ENCODE measurements around the gene OR2T3. TPM values are rescaled to one million over a fixed set of nuclear protein-coding genes. Genes with fewer than 3 reads are reported as not detected.
"Not testable (repeated sequence)": the region's sequence is repeated elsewhere in the genome, so short reads cannot be mapped to it uniquely, and the experiment has no call there.

Gene OR2T3, protein sequence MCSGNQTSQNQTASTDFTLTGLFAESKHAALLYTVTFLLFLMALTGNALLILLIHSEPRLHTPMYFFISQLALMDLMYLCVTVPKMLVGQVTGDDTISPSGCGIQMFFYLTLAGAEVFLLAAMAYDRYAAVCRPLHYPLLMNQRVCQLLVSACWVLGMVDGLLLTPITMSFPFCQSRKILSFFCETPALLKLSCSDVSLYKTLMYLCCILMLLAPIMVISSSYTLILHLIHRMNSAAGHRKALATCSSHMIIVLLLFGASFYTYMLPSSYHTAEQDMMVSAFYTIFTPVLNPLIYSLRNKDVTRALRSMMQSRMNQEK
- total RNA-seq: under 1 TPM in 2 of 8 experiments, not detected in 6; 0.38 to 0.80 TPM

DNA sequence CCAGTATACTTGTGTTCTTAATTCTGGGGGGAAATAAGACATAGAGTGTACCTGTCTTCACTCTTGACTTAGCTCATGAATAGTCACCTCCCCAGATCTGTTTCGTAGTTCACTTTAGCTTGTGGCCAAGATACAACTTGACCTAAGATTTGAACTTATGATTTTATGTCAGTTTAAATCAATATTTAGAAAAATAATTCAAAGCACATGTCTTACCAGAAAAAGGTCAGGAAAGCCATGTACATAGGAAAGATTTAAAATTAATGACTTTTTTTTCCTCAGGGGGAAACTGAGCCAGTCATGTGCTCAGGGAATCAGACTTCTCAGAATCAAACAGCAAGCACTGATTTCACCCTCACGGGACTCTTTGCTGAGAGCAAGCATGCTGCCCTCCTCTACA, at the start of gene OR2T3:
Gene OR2T3, plus strand, starts transcription at position 301 of the 400 bp plus-strand sequence. Its CDS starts 0 bp downstream, at position 301.
- in situ Hi-C loops (cut with MboI; ENCODE audit: low pct_unique_long_range_greater_than_20kb in 2 of 9, low sequenced_read_pairs in 9 of 9, unreplicated experiment in 9 of 9); H3K4me1 ChIP-seq (replicated peaks in 1 of 2); H3K4me3 ChIP-seq; ATAC-seq (replicated peaks in 6 of 8); H3K27ac ChIP-seq: not testable (repeated sequence)
- WGBS, 10 experiments: 36 to 50% (median 40%) methylated on average over 1 to 2 of the region's 2 CpGs; no CpG with 5 or more reads in 7 of the 10 experiments

DNA sequence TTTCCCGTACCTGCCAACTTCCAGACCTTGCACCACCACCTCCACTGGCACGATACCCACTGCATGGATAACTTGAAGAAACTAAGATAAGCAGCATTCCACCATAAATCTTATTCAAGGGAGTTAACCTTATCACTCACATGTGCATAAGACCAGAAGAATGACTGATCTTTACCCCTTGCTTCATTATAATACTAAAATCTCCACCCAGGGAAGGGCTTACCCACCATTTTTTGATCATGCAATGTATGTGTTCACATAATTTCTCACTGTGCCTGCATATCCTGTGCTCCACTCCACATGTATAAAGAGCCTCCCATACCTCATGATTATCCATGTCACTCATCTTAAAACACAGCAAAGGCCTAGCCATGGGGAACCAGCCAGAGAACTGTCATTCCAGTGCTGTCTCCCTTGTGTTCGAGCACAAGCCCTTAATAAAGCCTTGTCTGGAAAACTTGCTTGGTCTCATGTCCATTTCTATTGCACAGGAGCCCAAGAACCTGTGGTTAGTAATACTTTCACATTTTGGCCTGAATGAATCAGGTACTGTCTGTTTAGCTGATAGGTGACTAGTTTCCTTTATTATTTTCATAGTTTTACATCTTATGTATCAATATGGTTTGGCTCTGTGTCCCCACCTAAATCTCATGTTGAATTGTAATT, 45.5 kb upstream of the OR2T3 start:
- in situ Hi-C loops (cut with MboI; ENCODE audit: low pct_unique_long_range_greater_than_20kb in 2 of 9, low sequenced_read_pairs in 9 of 9, unreplicated experiment in 9 of 9); H3K4me1 ChIP-seq (replicated peaks in 1 of 2); H3K27ac ChIP-seq; H3K4me3 ChIP-seq: not testable (repeated sequence)
- peak in 2 of 8 experiments; percentile 86 to 93 for ATAC-seq (replicated peaks in 6 of 8)
- WGBS, 10 experiments: 0 to 61% (median 24%) methylated on average over 1 to 3 of the region's 3 CpGs; no CpG with 5 or more reads in 4 of the 10 experiments

- H3K4me1 ChIP-seq (replicated peaks in 1 of 2); H3K4me3 ChIP-seq; H3K27ac ChIP-seq; ATAC-seq (replicated peaks in 6 of 8); in situ Hi-C loops (cut with MboI; ENCODE audit: low pct_unique_long_range_greater_than_20kb in 2 of 9, low sequenced_read_pairs in 9 of 9, unreplicated experiment in 9 of 9): not testable (repeated sequence)
- 22 to 70% (median 48%) methylated on average over 2 to 3 of the region's 3 CpGs; no CpG with 5 or more reads in 2 of the 10 experiments for WGBS, 10 experiments
These were observed 45.0 kb upstream of the OR2T3 start for GRCh38 chr1:248428192-248428533.

DNA sequence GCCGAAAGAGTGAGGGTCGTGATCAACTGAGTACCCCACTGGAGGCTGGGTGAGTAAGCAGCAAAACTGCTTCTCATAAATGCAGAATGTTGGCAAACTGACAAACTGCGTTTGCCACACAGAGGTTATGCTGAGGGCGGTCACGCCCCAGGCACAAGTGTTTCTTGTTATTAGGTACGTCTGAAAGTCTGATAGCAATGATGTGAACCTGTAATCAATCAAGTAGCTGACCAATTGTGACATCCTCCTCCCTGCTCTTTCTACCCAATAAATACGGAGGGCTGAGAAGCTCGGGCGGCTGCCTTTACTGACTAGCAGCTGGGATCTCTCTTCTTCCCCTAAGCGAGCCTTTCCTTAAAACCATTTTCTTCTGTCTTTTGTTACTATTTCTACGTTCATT, 41.5 kb upstream of the OR2T3 start:
- WGBS, 10 experiments: 0 to 80% (median 33%) methylated on average over 1 to 7 of the region's 11 CpGs; no CpG with 5 or more reads in 3 of the 10 experiments
- ATAC-seq (replicated peaks in 6 of 8); H3K4me1 ChIP-seq (replicated peaks in 1 of 2); in situ Hi-C loops (cut with MboI; ENCODE audit: low pct_unique_long_range_greater_than_20kb in 2 of 9, low sequenced_read_pairs in 9 of 9, unreplicated experiment in 9 of 9); H3K27ac ChIP-seq; H3K4me3 ChIP-seq: not testable (repeated sequence)

DNA sequence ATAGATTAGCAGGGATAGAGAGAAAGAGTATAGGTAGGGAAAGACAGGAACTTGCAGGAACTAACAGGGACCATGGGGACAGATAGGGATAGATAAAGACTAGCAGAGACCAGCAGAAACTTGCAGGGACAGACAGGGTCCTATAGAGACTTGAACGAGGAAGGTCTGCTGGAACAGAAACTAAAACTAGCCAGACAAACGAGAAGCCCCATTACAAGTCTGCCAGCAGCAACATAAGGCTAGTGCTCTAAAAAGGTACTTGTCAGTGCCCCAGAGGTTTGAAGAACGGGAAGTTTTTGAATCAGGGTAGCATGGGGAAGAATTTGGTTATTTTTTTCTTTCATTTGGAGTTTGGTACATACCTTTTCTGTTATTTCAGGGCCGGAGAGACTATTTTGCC, 41.0 kb upstream of the OR2T3 start:
- in situ Hi-C loops (cut with MboI; ENCODE audit: low pct_unique_long_range_greater_than_20kb in 2 of 9, low sequenced_read_pairs in 9 of 9, unreplicated experiment in 9 of 9); ATAC-seq (replicated peaks in 6 of 8): not testable (repeated sequence)
- WGBS, 10 experiments: 0 to 53% (median 24%) methylated on average over 1 to 3 of the region's 4 CpGs; no CpG with 5 or more reads in 2 of the 10 experiments

GRCh38 chr1:248433811-248434415, 39.2 kb upstream of the OR2T3 start:
- WGBS, 10 experiments: 72 to 86% methylated on average over 6 to 7 of the region's 38 CpGs; no CpG with 5 or more reads in 8 of the 10 experiments
- ATAC-seq (replicated peaks in 6 of 8); H3K4me1 ChIP-seq (replicated peaks in 1 of 2); H3K4me3 ChIP-seq; H3K27ac ChIP-seq; in situ Hi-C loops (cut with MboI; ENCODE audit: low pct_unique_long_range_greater_than_20kb in 2 of 9, low sequenced_read_pairs in 9 of 9, unreplicated experiment in 9 of 9): not testable (repeated sequence)

More for the DNA sequence above, 41.0 kb upstream of the OR2T3 start:
- not testable (repeated sequence) for H3K27ac ChIP-seq; H3K4me3 ChIP-seq; H3K4me1 ChIP-seq (replicated peaks in 1 of 2)

DNA sequence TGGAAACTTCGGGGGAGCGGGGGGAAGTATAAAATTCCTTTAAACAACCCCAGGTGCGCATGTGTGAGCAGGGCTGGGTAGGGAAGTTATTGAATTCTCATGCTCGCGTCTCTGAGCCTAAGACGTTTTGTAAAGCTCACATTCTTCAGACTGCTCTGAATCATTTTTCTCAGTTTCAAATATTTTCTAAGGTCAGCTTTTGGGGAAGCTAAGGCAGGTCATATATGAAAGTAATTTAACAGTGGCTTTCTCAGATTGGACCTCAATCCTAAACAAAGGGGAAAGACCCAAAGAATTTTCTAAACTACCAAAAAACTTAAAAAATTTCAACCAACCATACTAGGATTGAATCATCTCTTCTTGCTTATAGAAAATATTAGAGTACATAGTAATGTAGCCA, 38.2 kb upstream of the OR2T3 start:
- H3K4me3 ChIP-seq; ATAC-seq (replicated peaks in 6 of 8); in situ Hi-C loops (cut with MboI; ENCODE audit: low pct_unique_long_range_greater_than_20kb in 2 of 9, low sequenced_read_pairs in 9 of 9, unreplicated experiment in 9 of 9); H3K4me1 ChIP-seq (replicated peaks in 1 of 2); H3K27ac ChIP-seq: not testable (repeated sequence)
- WGBS, 10 experiments: no CpG with 5 or more reads among the region's 6 CpGs

GRCh38 chr1:248436303-248436702, 36.8 kb upstream of the OR2T3 start:
- ATAC-seq (replicated peaks in 6 of 8); in situ Hi-C loops (cut with MboI; ENCODE audit: low pct_unique_long_range_greater_than_20kb in 2 of 9, low sequenced_read_pairs in 9 of 9, unreplicated experiment in 9 of 9); H3K4me3 ChIP-seq; H3K27ac ChIP-seq; H3K4me1 ChIP-seq (replicated peaks in 1 of 2): not testable (repeated sequence)
- 0 to 71% (median 50%) methylated on average over 1 of the region's 3 CpGs; no CpG with 5 or more reads in 5 of the 10 experiments for WGBS, 10 experiments

GRCh38 chr1:248438668-248439067, 34.5 kb upstream of the OR2T3 start:
- ATAC-seq (replicated peaks in 6 of 8); in situ Hi-C loops (cut with MboI; ENCODE audit: low pct_unique_long_range_greater_than_20kb in 2 of 9, low sequenced_read_pairs in 9 of 9, unreplicated experiment in 9 of 9); H3K27ac ChIP-seq; H3K4me3 ChIP-seq; H3K4me1 ChIP-seq (replicated peaks in 1 of 2): not testable (repeated sequence)
- no CpG with 5 or more reads among the region's 1 CpG for WGBS, 10 experiments

- 7 to 63% (median 19%) methylated on average over 1 to 4 of the region's 5 CpGs for WGBS, 10 experiments
- in situ Hi-C loops (cut with MboI; ENCODE audit: low pct_unique_long_range_greater_than_20kb in 2 of 9, low sequenced_read_pairs in 9 of 9, unreplicated experiment in 9 of 9); H3K27ac ChIP-seq; H3K4me3 ChIP-seq; H3K4me1 ChIP-seq (replicated peaks in 1 of 2); ATAC-seq (replicated peaks in 6 of 8): not testable (repeated sequence)
These were observed 33.9 kb upstream of the OR2T3 start for GRCh38 chr1:248439283-248439682.

DNA sequence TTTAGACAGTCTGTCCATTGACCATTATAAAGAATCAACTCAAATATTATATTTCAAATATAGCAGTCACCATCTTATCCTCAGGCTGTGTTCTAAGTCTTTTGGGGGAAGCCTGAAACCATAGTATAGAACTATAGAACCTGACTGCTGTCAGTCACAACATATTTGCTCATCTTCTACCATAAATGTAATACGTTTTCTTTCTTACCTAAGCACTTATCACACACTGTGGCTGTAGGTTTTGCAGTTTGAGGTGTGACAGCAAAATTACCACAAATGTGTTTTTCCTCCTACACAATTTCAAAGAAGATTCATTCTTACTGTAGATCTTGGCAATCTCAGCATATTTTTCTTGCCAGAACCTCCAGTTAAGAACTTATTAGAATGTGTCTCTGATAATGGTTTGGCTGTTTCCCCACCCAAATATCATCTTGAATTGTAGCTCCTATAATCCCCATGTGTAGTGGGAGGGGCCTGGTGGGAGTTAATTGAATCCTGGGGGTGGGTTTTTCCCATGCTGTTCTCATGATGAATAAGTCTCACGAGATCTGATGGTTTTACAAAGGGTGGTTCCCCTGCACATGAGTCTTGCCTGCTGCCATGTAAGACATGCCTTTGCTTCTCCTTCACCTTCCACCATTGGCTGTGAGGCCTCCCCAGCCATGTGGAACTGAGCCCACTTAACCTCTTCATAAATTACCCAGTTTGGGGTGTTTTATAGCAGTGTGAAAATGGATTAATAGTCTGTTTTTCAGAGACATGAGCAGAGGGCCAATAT, 30.5 kb upstream of the OR2T3 start:
- in situ Hi-C loops (cut with MboI; ENCODE audit: low pct_unique_long_range_greater_than_20kb in 2 of 9, low sequenced_read_pairs in 9 of 9, unreplicated experiment in 9 of 9); ATAC-seq (replicated peaks in 6 of 8): not testable (repeated sequence)

GRCh38 chr1:248444603-248445002, 28.5 kb upstream of the OR2T3 start:
- H3K4me3 ChIP-seq; H3K27ac ChIP-seq; in situ Hi-C loops (cut with MboI; ENCODE audit: low pct_unique_long_range_greater_than_20kb in 2 of 9, low sequenced_read_pairs in 9 of 9, unreplicated experiment in 9 of 9); H3K4me1 ChIP-seq (replicated peaks in 1 of 2): not testable (repeated sequence)
- ATAC-seq (replicated peaks in 6 of 8): peak in 1 of 8 experiments; percentile 55
- 8 to 100% (median 67%) methylated on average over 1 to 4 of the region's 4 CpGs for WGBS, 10 experiments

More for the DNA sequence above, 30.5 kb upstream of the OR2T3 start:
- not testable (repeated sequence) for H3K4me3 ChIP-seq; H3K27ac ChIP-seq; H3K4me1 ChIP-seq (replicated peaks in 1 of 2)
- 0 to 17% methylated on average over 1 of the region's 2 CpGs; no CpG with 5 or more reads in 8 of the 10 experiments for WGBS, 10 experiments

All from motor neuron (in vitro differentiated cells).